Stomach (tissue), 9 donors: ENCODE data around the gene G6PD. TPM values are rescaled to one million over a fixed set of nuclear protein-coding genes. Genes with fewer than 3 reads are reported as not detected.

ENCODE experiments used
- DNase-seq, 2 donors: peaks; one replicate each; pipeline versions ENCODE4 v3.0.0 to v3.0.0-alpha.2; 2013 to 2019
- H3K27ac ChIP-seq, 5 donors: fragments of 200-600 bp in 4 of 5; sonication (generic) in 4 of 5; one replicate each; pipeline ENCODE4 v1.5.1; 2013 to 2019; ENCODE audit warnings: mild to moderate bottlenecking in 1 of 5, moderate library complexity in 1 of 5
- H3K27me3 ChIP-seq, 3 donors: fragments of 200-600 bp; sonication (generic); one replicate each; pipeline ENCODE4 v1.5.1; 2017 to 2019; ENCODE audit warnings: mixed run types in 1 of 3
- H3K36me3 ChIP-seq, 4 donors: fragments of 200-600 bp; sonication (generic); 1 replicate in 3 of 4; 2 replicates in 1 of 4; pipeline ENCODE4 v1.5.1; 2016 to 2019
- H3K4me1 ChIP-seq, 4 donors: fragments of 200-600 bp; sonication (generic); one replicate each; pipeline ENCODE4 v1.5.1; 2016 to 2019
- H3K4me3 ChIP-seq, 4 donors: fragments of 200-600 bp; sonication (generic) in 3 of 4; one replicate each; pipeline ENCODE4 v1.5.1; 2016 to 2019; ENCODE audit warnings: mild to moderate bottlenecking in 1 of 4
- H3K9me3 ChIP-seq, 4 donors: fragments of 200-600 bp; sonication (generic); one replicate each; pipeline ENCODE4 v1.5.1; 2016 to 2019
- EP300 ChIP-seq: sonication (generic); formaldehyde crosslinking; IDR thresholded peaks from one replicate; pipeline ENCODE4 v1.6.1; 2017; ENCODE audit warnings: antibody characterized with exemption
- POLR2A ChIP-seq, 4 donors: fragments of 450-650 bp; IDR thresholded peaks; one replicate each; pipeline ENCODE4 v1.6.1; 2016; ENCODE audit warnings: antibody characterized with exemption in 4 of 4, control low read depth in 2 of 4, mild to moderate bottlenecking in 1 of 4, moderate library complexity in 1 of 4
- POLR2AphosphoS5 ChIP-seq, 3 donors: sonication (generic); formaldehyde crosslinking; IDR thresholded peaks; one replicate each; pipeline ENCODE4 v1.6.1; 2016; ENCODE audit warnings: antibody characterized with exemption in 3 of 3
- WGBS, 5 donors: extraction: QIAGEN DNeasy Blood & Tissue Kit in 3 of 5; methylation state at CpG; one replicate each; pipeline versions ENCODE4 v1.1.5 to v1.1.7; 2013 to 2018; 5-methylcytosine and 5-hydroxymethylcytosine counted together
- intact Hi-C: fragments of 100-400 bp; cut with DNase I; formaldehyde crosslinking; loops from one replicate; pipeline ENCODE4 v1.15.1; 2023; ENCODE audit warnings: low total_unique reads
- polyA plus RNA-seq, 3 donors: library from polyadenylated mRNA; stranded (reverse); fragments of 200-250 nt; gene quantifications; one replicate each; pipeline ENCODE4 v1.2.3, GENCODE V29; 2013
- total RNA-seq, 5 donors: library from RNA; depleted of rRNA; stranded (reverse); fragments of >200 nt; gene quantifications; one replicate each; pipeline versions ENCODE4 v1.1.0 to v1.2.3, GENCODE V29; 2014 to 2016
- TF ChIP-seq, protein P1 (sequence below), 7 experiments: fragments of 450-650 bp in 4 of 7; fragments of 200-600 bp in 3 of 7; sonication (generic) in 3 of 7; IDR thresholded peaks; one replicate each; pipeline ENCODE4 v1.5.1; 2016 to 2019; ENCODE audit warnings: antibody characterized with exemption in 7 of 7, control low read depth in 2 of 7, mild to moderate bottlenecking in 1 of 7
- donor health status: healthy with polysubstance abuse.
- donor health status: Bipolar disorder and iron deficiency.
- donor health status: healthy.

The G6PD gene
- total and polyA plus RNA-seq, 8 donors, result 10.3 to 41.7 (median 23.4) TPM

DNA sequence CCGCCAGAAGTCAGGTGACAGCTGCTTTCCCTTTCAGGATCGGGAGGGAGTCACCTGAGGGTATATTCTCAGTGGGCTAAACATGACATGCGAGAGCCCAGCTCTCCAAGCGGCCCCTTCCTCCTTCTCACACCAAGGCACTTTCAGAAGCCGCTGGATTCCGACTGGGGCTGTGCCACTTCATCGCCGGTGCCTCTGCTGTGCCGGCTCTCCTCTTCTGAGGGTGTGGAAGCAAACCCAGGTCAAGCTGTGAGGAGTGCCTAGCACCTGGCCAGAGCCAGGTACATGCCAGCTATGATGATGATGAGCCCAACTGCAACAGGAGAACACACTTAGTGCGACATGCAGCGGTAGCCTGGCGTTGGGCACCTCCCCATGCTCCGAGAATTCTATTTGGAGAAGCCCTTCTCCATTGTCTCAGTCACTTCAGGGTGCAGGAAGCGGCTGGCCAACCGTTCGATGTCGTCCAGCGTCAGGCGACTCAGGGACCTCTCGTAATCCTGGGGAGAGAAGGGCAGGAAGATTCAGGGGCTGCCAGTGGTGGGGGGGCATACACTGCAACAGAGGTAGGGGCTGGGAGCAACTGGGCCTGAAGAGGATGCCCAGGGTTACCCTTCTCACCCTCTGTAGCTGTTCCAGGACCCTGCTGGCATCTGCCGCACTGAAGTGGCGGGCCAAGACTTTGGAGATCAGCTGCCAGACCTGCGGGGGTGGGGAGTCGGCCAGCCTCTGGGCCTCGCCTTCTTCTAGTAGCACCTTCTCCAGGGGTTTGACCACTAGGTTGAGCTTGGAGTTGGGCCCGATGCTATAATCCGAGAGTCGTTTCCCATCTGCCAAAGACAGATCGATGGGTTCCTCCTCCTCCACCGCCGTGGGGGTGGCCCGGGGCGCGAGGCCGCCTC lies 61.2 kb downstream of the G6PD start:
- Histone ChIP-seq H3K36me3 (peaks cover 0 to 31% (median 23%) of the 10 kb centered on the region in 4 donors), H3K27me3 (no peaks in the 10 kb centered on the region), H3K4me1 (peaks cover 0 to 51% (median 35%) of the 10 kb centered on the region in 4 donors), H3K9me3 (no peaks in the 10 kb centered on the region), H3K4me3 (peak overlapping the region; percentile 63 to 68 (median 66)), H3K27ac (peak overlapping the region; percentile 81 to 91 (median 84))
- intact Hi-C loops, result no loop called here
- DNase-seq, result no peak
- WGBS, 5 donors, result 20 to 71% (median 52%) methylated on average over 5 to 35 of the region's 35 CpGs
- TF ChIP-seq POLR2A (IDR thresholded peaks at IDR 0.05), result no peak
- TF ChIP-seq, protein P1, sequence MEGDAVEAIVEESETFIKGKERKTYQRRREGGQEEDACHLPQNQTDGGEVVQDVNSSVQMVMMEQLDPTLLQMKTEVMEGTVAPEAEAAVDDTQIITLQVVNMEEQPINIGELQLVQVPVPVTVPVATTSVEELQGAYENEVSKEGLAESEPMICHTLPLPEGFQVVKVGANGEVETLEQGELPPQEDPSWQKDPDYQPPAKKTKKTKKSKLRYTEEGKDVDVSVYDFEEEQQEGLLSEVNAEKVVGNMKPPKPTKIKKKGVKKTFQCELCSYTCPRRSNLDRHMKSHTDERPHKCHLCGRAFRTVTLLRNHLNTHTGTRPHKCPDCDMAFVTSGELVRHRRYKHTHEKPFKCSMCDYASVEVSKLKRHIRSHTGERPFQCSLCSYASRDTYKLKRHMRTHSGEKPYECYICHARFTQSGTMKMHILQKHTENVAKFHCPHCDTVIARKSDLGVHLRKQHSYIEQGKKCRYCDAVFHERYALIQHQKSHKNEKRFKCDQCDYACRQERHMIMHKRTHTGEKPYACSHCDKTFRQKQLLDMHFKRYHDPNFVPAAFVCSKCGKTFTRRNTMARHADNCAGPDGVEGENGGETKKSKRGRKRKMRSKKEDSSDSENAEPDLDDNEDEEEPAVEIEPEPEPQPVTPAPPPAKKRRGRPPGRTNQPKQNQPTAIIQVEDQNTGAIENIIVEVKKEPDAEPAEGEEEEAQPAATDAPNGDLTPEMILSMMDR (IDR thresholded peaks at IDR 0.05), result no peak
- no peak for TF ChIP-seq EP300
- TF ChIP-seq POLR2AphosphoS5 (IDR thresholded peaks at IDR 0.05), result no peak

DNA sequence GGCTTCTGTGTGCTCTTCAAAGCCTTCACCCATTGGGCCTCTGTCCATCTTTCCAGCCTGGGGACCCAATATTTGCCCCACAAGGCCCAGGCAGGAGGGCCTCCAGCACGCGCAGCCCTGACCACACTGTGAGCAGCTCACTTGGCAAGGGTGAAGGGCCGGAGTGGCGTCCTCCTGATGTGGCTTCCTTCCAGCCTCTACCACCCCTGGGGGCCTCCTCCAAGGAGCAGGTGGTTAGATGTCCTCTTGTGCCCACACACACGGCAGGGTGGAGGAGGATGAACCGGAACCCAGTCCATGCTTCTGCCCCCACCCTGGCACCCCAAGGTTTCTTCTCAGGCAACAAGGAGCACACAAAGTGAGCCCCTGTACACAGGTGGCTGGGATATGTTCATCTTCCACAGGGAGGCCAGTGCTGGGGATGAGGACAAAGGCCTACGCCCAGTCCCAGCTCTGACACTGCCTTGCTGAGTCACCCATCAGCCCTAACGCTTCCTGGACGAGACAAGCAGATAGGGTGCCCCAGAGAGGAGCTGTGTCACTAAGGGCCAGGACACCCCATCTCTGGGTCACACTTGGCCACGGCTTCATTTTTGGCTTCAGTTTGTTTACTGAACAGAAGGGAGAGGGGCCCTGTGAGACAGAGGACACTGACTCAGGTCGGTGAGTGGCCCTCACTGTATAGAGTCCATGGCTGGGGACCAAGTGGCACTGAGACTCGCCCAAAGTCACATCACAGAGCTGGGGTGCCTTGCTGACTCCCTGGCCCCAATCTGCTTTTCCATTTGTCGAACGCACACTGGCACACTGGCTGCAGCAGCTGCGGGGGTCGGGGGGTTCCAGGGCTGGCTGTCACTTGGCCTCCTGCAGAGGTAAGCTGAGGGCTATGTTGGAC lies 62.1 kb downstream of the G6PD start:
- Histone ChIP-seq H3K9me3 (no peaks in the 10 kb centered on the region), H3K4me3 (peak overlapping the region in 1 of 4 donors; percentile 63), H3K4me1 (peaks cover 0 to 48% (median 34%) of the 10 kb centered on the region in 4 donors), H3K36me3 (peaks cover 0 to 31% (median 23%) of the 10 kb centered on the region in 4 donors), H3K27me3 (no peaks in the 10 kb centered on the region), H3K27ac (peak overlapping the region in 1 of 5 donors; percentile 91)
- DNase-seq, result no peak
- no peak for TF ChIP-seq POLR2A (IDR thresholded peaks at IDR 0.05)
- TF ChIP-seq EP300, result no peak
- TF ChIP-seq POLR2AphosphoS5 (IDR thresholded peaks at IDR 0.05), result no peak
- TF ChIP-seq, protein P1 (IDR thresholded peaks at IDR 0.05), result no peak
- WGBS, 5 donors, result 67 to 82% (median 79%) methylated on average over 7 to 16 of the region's 16 CpGs
- intact Hi-C loops, result no loop called here

DNA sequence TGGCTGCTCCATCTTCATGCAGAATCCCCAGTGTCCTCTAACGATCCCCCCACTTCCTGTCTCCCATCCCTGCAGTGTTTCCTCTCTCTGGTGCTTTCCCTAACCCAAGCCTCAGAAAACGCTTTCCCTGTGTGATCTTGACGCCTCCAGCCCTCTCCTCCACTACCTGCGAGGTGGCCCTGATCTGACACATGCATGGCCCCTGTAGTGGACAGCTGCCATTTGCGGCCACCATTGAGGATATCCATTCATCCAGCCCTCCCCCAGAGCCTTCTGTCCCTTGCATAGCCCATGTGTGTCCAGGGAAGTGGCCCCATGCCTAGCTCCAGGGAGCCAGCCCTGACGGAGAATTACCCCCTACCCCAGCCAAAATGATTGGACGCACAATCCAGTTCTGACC lies 63.3 kb downstream of the G6PD start:
- Histone ChIP-seq H3K4me1 (peaks cover 0 to 39% (median 28%) of the 10 kb centered on the region in 4 donors), H3K27ac (no peak overlapping the region), H3K4me3 (no peak overlapping the region), H3K27me3 (no peaks in the 10 kb centered on the region), H3K36me3 (peaks cover 0 to 31% (median 20%) of the 10 kb centered on the region in 4 donors), H3K9me3 (no peaks in the 10 kb centered on the region)
- TF ChIP-seq EP300, result no peak
- TF ChIP-seq POLR2A (IDR thresholded peaks at IDR 0.05), result no peak
- TF ChIP-seq, protein P1 (IDR thresholded peaks at IDR 0.05), result no peak
- no peak for TF ChIP-seq POLR2AphosphoS5 (IDR thresholded peaks at IDR 0.05)
- 79 to 92% (median 81%) methylated on average over 2 to 7 of the region's 7 CpGs for WGBS, 5 donors
- intact Hi-C loops, result no loop called here
- DNase-seq, result no peak

DNA sequence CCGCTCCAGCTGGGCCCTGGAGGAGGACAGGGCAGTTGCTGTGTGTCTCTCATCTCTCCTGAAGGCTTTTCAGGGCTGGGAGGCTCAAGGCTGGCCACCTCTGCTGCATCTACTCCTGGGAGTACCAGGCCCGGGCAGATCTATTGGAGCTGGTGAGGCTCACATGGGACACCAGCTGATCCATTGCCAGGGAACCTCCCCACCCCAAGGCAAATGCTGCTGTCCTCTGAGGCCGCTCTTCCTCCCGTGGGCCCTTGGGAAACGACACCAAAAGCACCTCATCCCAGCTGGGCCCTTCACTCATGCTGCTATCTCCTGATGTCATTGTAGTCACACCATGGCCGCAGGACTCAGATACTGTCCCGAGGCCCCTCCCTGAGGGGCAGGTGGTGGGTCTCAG lies 63.9 kb downstream of the G6PD start:
- Histone ChIP-seq H3K27me3 (no peaks in the 10 kb centered on the region), H3K9me3 (no peaks in the 10 kb centered on the region), H3K36me3 (peaks cover 0 to 25% (median 17%) of the 10 kb centered on the region in 4 donors), H3K4me1 (peaks cover 4 to 40% (median 33%) of the 10 kb centered on the region in 4 donors), H3K27ac (no peak overlapping the region), H3K4me3 (no peak overlapping the region)
- no peak for DNase-seq
- intact Hi-C loops, result no loop called here
- no peak for TF ChIP-seq POLR2A (IDR thresholded peaks at IDR 0.05)
- no peak for TF ChIP-seq EP300
- TF ChIP-seq, protein P1 (IDR thresholded peaks at IDR 0.05), result no peak
- no peak for TF ChIP-seq POLR2AphosphoS5 (IDR thresholded peaks at IDR 0.05)
- WGBS, 5 donors, result 78 to 100% (median 83%) methylated on average over 1 to 7 of the region's 7 CpGs
